ENCODE results near the gene EIF3A.

DNA sequence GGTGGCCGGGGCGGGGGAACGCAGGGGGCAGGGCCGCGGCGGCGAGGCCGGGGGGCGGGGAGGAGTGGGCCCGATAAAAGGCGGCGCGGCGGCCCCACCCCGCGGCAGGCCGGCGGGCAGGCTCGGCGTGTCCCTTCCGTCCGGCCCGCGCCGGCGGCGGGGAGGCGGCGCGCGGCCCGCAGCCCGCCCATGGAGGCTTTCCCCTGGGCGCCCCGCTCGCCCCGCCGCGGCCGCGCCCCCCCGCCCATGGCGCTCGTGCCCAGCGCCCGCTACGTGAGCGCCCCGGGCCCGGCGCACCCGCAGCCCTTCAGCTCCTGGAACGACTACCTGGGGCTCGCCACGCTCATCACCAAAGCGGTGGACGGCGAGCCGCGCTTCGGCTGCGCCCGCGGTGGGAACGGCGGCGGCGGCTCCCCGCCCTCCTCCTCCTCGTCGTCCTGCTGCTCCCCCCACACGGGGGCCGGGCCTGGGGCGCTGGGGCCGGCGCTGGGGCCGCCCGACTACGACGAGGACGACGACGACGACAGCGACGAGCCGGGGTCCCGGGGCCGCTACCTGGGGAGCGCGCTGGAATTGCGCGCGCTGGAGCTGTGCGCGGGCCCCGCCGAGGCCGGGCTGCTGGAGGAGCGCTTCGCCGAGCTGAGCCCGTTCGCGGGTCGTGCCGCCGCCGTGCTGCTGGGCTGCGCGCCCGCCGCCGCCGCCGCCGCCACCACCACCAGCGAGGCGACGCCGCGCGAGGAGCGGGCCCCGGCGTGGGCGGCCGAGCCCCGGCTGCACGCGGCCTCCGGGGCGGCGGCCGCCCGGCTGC lies 50.8 kb downstream of the EIF3A start, which contains the start of gene NANOS1:
- TF ChIP-seq POLR2AphosphoS5 (IDR thresholded peaks at IDR 0.05; ENCODE audit: low read depth, low read length) (no peak), POLR2A (IDR thresholded peaks at IDR 0.05; ENCODE audit: low read depth, low read length) (no peak), TAF1 (IDR thresholded peaks at IDR 0.05; ENCODE audit: low read depth, low read length) (no peak), SPI1 (IDR thresholded peaks at IDR 0.05; ENCODE audit: low read depth, low read length) (no peak), POU2F2 (IDR thresholded peaks at IDR 0.05; ENCODE audit: low read depth, low read length) (no peak), PAX5 (IDR thresholded peaks at IDR 0.05; ENCODE audit: insufficient read depth, low read length, severe bottlenecking) (no peak)
